Cardiac fibroblast (primary cell): ENCODE data around the gene SLC38A1.

Experiments
- DNase-seq, 2 donors: peaks; one replicate each; pipeline versions ENCODE4 v3.0.0 to v3.0.0-alpha.2; 2010; ENCODE audit warnings: low read depth in 2 of 2
- H3K4me3 ChIP-seq, 2 donors: replicated peaks in 1 of 2; 1 replicate in 1 of 2; 2 replicates in 1 of 2; pipeline ENCODE4 v1.5.1; 2011; ENCODE audit warnings: low read depth in 2 of 2, low read length in 2 of 2, mild to moderate bottlenecking in 2 of 2, moderate library complexity in 1 of 2
- TF ChIP-seq, protein P1 (sequence below): IDR thresholded peaks from one replicate; pipeline ENCODE4 v1.5.1; 2011; ENCODE audit warnings: low read depth, mild to moderate bottlenecking, low read length, inconsistent platforms

The SLC38A1 gene

DNA sequence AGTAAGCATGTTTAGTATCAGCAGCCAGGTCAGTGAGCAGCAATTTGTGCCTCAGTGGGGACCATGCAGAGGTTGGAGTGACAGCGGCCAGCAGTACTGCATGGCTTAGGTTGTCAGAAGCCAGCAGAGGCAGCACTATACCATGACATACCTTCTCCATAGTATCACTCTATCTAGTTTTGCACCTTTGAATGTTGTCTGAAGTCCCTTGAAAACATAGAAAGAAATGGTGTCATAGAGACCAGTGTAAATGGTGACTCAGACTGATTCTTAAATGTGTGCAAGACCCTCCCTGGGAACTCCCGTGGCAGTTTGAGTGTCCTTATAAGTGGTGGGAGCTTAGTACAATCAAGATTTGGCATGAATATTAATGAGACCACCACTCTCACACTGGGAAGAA, 124.4 kb downstream of the SLC38A1 start:
- no peak for DNase-seq
- no peak overlapping the region for H3K4me3 ChIP-seq
- TF ChIP-seq, protein P1, sequence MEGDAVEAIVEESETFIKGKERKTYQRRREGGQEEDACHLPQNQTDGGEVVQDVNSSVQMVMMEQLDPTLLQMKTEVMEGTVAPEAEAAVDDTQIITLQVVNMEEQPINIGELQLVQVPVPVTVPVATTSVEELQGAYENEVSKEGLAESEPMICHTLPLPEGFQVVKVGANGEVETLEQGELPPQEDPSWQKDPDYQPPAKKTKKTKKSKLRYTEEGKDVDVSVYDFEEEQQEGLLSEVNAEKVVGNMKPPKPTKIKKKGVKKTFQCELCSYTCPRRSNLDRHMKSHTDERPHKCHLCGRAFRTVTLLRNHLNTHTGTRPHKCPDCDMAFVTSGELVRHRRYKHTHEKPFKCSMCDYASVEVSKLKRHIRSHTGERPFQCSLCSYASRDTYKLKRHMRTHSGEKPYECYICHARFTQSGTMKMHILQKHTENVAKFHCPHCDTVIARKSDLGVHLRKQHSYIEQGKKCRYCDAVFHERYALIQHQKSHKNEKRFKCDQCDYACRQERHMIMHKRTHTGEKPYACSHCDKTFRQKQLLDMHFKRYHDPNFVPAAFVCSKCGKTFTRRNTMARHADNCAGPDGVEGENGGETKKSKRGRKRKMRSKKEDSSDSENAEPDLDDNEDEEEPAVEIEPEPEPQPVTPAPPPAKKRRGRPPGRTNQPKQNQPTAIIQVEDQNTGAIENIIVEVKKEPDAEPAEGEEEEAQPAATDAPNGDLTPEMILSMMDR = no peak

DNA sequence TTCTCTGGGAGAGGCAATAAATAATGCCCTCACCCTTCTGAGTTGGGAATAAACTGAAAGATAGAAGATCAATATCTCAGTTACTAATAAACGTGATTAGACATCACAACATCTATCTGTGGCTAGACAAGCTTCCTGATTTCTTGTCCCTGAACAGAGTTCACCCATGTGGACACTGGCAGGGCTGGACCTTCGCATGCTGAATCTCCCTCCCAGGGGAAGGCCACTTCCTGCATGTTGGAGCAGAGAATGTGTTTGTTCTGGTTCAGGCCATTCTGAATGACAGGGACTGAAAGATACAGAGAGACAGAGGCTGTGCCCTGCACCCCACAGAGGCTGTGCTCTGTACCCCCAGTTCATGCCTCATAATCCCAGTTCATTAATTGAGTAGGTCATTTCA, 132.6 kb downstream of the SLC38A1 start:
- TF ChIP-seq, protein P1 = no peak
- no peak for DNase-seq
- no peak overlapping the region for H3K4me3 ChIP-seq

- no peak overlapping the region for H3K4me3 ChIP-seq
- TF ChIP-seq, protein P1 = no peak
- DNase-seq = no peak
Measured at GRCh38 chr12:46135750-46136149, 133.1 kb downstream of the SLC38A1 start.

GRCh38 chr12:46134852-46135251, 134.0 kb downstream of the SLC38A1 start:
- TF ChIP-seq, protein P1 = no peak
- DNase-seq = no peak
- H3K4me3 ChIP-seq = no peak overlapping the region

DNA sequence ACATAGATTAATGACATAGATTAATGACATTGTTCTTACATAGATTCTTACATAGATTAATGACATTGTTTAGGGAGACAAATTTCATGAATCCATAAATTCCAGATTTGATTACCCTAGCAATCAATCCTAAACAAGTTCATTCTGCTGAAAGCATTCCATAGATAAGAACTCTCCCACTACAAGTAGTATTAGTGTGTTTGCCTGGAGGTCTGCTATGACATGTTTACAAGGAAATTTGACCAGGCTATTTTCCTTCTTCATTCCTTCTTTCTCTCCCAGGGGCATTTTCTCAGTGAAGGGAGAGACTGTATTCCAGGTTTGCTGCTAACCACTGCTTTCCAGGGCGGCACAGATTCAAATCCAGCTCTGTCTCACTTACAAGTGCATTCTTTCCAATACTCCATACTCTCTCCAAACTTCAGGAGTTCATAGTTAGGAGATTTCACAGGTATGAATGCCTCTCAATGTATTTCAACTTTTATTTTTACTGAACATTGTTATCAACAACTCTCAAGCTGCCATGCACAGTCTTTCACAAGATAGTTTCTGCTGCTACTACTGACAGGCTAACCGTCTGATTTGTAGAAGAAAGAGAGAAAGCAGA, 134.5 kb downstream of the SLC38A1 start:
- TF ChIP-seq, protein P1 = no peak
- peak in 1 of 2 donors; percentile 8 for DNase-seq
- no peak overlapping the region for H3K4me3 ChIP-seq

GRCh38 chr12:46133751-46134150, 135.1 kb downstream of the SLC38A1 start:
- TF ChIP-seq, protein P1 = no peak
- peak; percentile 16 to 26 for DNase-seq
- H3K4me3 ChIP-seq = no peak overlapping the region
